CD4-positive, alpha-beta T cell (primary cell): Measurements from ENCODE around the gene ANKRD35. TPM values are rescaled to one million over a fixed set of nuclear protein-coding genes. Genes with fewer than 3 reads are reported as not detected.

Source experiments
- ATAC-seq: fragments of 200-7000 bp; cut with Tn5 transposase; one replicate; pipeline ENCODE4 v1.10.0; 2022; ENCODE audit warnings: mild to moderate bottlenecking; ENCODE audit not compliant: poor library complexity
- CTCF ChIA-PET: fragments of 350-600 bp; sonication (Branson Sonifier 250); formaldehyde crosslinking; loops from one replicate; lab custom pipeline; 2021; ENCODE audit warnings: antibody characterized with exemption, inconsistent platforms; lab: Charles Lee
- POLR2A ChIA-PET: fragments of 350-600 bp; sonication (Branson Sonifier 250); formaldehyde crosslinking; loops from one replicate; lab custom pipeline; 2021; ENCODE audit warnings: antibody characterized with exemption, inconsistent platforms; lab: Charles Lee
- DNase-seq, 14 experiments: peaks; one replicate each; pipeline ENCODE4 v3.0.0-alpha.2; 2013 to 2020; ENCODE audit warnings: mixed read lengths in 2 of 14
- H3K27ac ChIP-seq, 2 donors: one replicate each; pipeline versions ENCODE4 v1.5.1 to v1.7.0; 2013; ENCODE audit warnings: low read length in 2 of 2, low read depth in 1 of 2, mild to moderate bottlenecking in 1 of 2
- H3K27me3 ChIP-seq, 2 experiments: 1 replicate in 1 of 2; 2 replicates in 1 of 2; pipeline versions ENCODE4 v1.6.1 to v1.7.0; 2013; ENCODE audit warnings: low read length in 2 of 2, control low read depth in 1 of 2, mild to moderate bottlenecking in 1 of 2, moderate library complexity in 1 of 2; ENCODE audit not compliant: insufficient read depth in 2 of 2, control insufficient read depth in 1 of 2
- H3K36me3 ChIP-seq: one replicate; pipeline ENCODE4 v1.6.1; 2013; ENCODE audit warnings: low read length, control low read depth; ENCODE audit not compliant: insufficient read depth
- H3K4me1 ChIP-seq: one replicate; pipeline ENCODE4 v1.6.1; 2013; ENCODE audit warnings: low read length, control low read depth; ENCODE audit not compliant: insufficient read depth
- H3K4me3 ChIP-seq: one replicate; pipeline ENCODE4 v1.5.1; 2013; ENCODE audit warnings: mild to moderate bottlenecking, low read length, moderate library complexity
- H3K9me3 ChIP-seq, 2 experiments: 1 replicate in 1 of 2; 2 replicates in 1 of 2; pipeline versions ENCODE4 v1.6.1 to v1.7.0; 2013; ENCODE audit warnings: low read length in 2 of 2, mild to moderate bottlenecking in 2 of 2, control low read depth in 1 of 2, moderate library complexity in 1 of 2; ENCODE audit not compliant: control insufficient read depth in 1 of 2, insufficient read depth in 1 of 2
- H3K27ac Mint-ChIP-seq: one replicate; pipeline ENCODE4 v1.8.0; 2020; ENCODE audit warnings: mixed read lengths
- H3K27me3 Mint-ChIP-seq: one replicate; pipeline ENCODE4 v1.8.0; 2021; ENCODE audit warnings: mixed read lengths
- H3K36me3 Mint-ChIP-seq: one replicate; pipeline ENCODE4 v1.8.0; 2021; ENCODE audit warnings: low read depth, mixed read lengths
- H3K4me1 Mint-ChIP-seq: one replicate; pipeline ENCODE4 v1.8.0; 2021; ENCODE audit warnings: low read depth, mixed read lengths
- H3K4me3 Mint-ChIP-seq: one replicate; pipeline ENCODE4 v1.8.0; 2020; ENCODE audit warnings: mild to moderate bottlenecking, mixed read lengths
- H3K9me3 Mint-ChIP-seq: one replicate; pipeline ENCODE4 v1.8.0; 2020; ENCODE audit warnings: mixed read lengths
- intact Hi-C, 2 experiments: fragments of 100-400 bp; cut with DNase I in 1 of 2; cut with micrococcal nuclease in 1 of 2; formaldehyde crosslinking; loops; one replicate each; pipeline versions ENCODE4 v1.15.1 to v1.9.0; 2023 to 2025; cut with DNase I, micrococcal nuclease
- total RNA-seq, 174 experiments: library from RNA in 2 of 174; stranded (reverse) in 2 of 174; gene quantifications; one replicate each; pipeline ENCODE4 v1.2.3 and lab custom pipeline; 2021 to 2026
- TF ChIP-seq, protein P1 (sequence below): fragments of 200-600 bp; IDR thresholded peaks from one replicate; pipeline ENCODE4 v1.8.0; 2022; ENCODE audit warnings: antibody characterized with exemption, mild to moderate bottlenecking

The ANKRD35 gene
- total RNA-seq, 2 experiments from 2014 or later: 0.11 TPM; not detected in 1

DNA sequence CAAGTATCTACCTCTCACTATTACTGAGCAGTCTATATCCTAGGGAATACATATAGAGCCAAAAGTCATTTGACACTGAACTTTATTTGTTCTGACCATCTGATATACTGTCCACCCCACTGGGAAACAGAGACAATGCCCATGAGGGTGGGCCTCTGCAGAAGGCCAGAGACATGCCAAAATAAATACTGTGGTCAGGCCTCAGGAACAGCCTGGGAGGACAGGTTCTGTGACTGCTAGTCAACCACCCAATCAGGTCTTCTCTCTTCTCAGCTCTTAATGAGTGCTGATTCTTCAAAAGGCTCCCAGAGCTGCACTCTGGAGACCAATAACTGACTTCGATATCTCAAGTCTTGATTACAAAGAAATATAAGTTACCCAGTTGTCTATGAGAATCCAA is 5.5 kb upstream of the ANKRD35 start:
- H3K27ac ChIP-seq: no peak overlapping the region
- Mint-ChIP-seq H3K9me3 (no peaks in the 10 kb centered on the region), H3K4me1 (peaks cover 3% of the 10 kb centered on the region), H3K27ac (no peak overlapping the region), H3K36me3 (no peaks in the 10 kb centered on the region), H3K27me3 (no peaks in the 10 kb centered on the region), H3K4me3 (no peak overlapping the region)
- CTCF ChIA-PET: interaction anchor here (0.6 to 2.3 kb wide), 14 partner anchors 9 to 129 kb away, joined by 3 to 15 read pairs (median 4); partner anchors contain the start of genes ANKRD34A, LIX1L, PIAS3 and POLR3GL
- no peaks in the 10 kb centered on the region for H3K27me3 ChIP-seq
- TF ChIP-seq, protein P1, sequence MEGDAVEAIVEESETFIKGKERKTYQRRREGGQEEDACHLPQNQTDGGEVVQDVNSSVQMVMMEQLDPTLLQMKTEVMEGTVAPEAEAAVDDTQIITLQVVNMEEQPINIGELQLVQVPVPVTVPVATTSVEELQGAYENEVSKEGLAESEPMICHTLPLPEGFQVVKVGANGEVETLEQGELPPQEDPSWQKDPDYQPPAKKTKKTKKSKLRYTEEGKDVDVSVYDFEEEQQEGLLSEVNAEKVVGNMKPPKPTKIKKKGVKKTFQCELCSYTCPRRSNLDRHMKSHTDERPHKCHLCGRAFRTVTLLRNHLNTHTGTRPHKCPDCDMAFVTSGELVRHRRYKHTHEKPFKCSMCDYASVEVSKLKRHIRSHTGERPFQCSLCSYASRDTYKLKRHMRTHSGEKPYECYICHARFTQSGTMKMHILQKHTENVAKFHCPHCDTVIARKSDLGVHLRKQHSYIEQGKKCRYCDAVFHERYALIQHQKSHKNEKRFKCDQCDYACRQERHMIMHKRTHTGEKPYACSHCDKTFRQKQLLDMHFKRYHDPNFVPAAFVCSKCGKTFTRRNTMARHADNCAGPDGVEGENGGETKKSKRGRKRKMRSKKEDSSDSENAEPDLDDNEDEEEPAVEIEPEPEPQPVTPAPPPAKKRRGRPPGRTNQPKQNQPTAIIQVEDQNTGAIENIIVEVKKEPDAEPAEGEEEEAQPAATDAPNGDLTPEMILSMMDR: no peak
- H3K4me3 ChIP-seq: no peak overlapping the region
- no peaks in the 10 kb centered on the region for H3K9me3 ChIP-seq
- intact Hi-C loops: loop anchor here in 1 of 2 experiments (1.0 kb wide), 1 partner anchor 122 kb away; no protein-coding TSS in a partner anchor
- ATAC-seq: no peak
- no peak for DNase-seq
- H3K4me1 ChIP-seq: peaks cover 4% of the 10 kb centered on the region
- no peaks in the 10 kb centered on the region for H3K36me3 ChIP-seq
- POLR2A ChIA-PET: interaction anchor here (0.9 to 1.5 kb wide), 5 partner anchors 36 to 147 kb away, joined by 3 to 6 read pairs (median 3); partner anchors contain the start of genes ANKRD34A, POLR3GL and RBM8A

- no peak for ATAC-seq
- H3K27me3 ChIP-seq: peaks cover 3 to 4% of the 10 kb centered on the region in 2 experiments
- DNase-seq: no peak
- Mint-ChIP-seq H3K27me3 (peaks cover 2% of the 10 kb centered on the region), H3K4me1 (peaks cover 17% of the 10 kb centered on the region), H3K9me3 (no peaks in the 10 kb centered on the region), H3K27ac (no peak overlapping the region), H3K4me3 (no peak overlapping the region), H3K36me3 (no peaks in the 10 kb centered on the region)
- peaks cover 17% of the 10 kb centered on the region for H3K4me1 ChIP-seq
- H3K36me3 ChIP-seq: no peaks in the 10 kb centered on the region
- no peak overlapping the region for H3K27ac ChIP-seq
- no peak overlapping the region for H3K4me3 ChIP-seq
- intact Hi-C loops: no loop called here
- ChIA-PET CTCF (no interaction called here), POLR2A (no interaction called here)
- TF ChIP-seq, protein P1: no peak
- H3K9me3 ChIP-seq: no peaks in the 10 kb centered on the region
Observed at GRCh38 chr1:145889722-145890121, 4.1 kb upstream of the ANKRD35 start.

- no peaks in the 10 kb centered on the region for H3K9me3 ChIP-seq
- TF ChIP-seq, protein P1: no peak
- no peaks in the 10 kb centered on the region for H3K36me3 Mint-ChIP-seq
- H3K4me1 Mint-ChIP-seq: peaks cover 20% of the 10 kb centered on the region
- H3K4me3 Mint-ChIP-seq: peak overlapping the region; percentile 46
- H3K27me3 Mint-ChIP-seq: peaks cover 17% of the 10 kb centered on the region
- CTCF ChIA-PET: no interaction called here
- no peaks in the 10 kb centered on the region for H3K9me3 Mint-ChIP-seq
- POLR2A ChIA-PET: no interaction called here
- H3K27me3 ChIP-seq: peaks cover 14 to 22% of the 10 kb centered on the region in 2 experiments
- no peak for ATAC-seq
- H3K27ac ChIP-seq: no peak overlapping the region
- intact Hi-C loops: loop anchor here in 1 of 2 experiments (2.0 kb wide), 1 partner anchor 29 kb away; no protein-coding TSS in a partner anchor
- no peak overlapping the region for H3K27ac Mint-ChIP-seq
- H3K4me3 ChIP-seq: no peak overlapping the region
- DNase-seq: no peak
- H3K36me3 ChIP-seq: no peaks in the 10 kb centered on the region
- peaks cover 17% of the 10 kb centered on the region for H3K4me1 ChIP-seq
Observed at GRCh38 chr1:145887631-145888030, 2.0 kb upstream of the ANKRD35 start.
